C4-2B (cell line): ENCODE measurements around the gene NOX5.

Experiments
- CTCF ChIP-seq: fragments of 450-650 bp; conservative IDR thresholded peaks from 2 replicates; pipeline ENCODE4 v1.5.1; 2017; ENCODE audit warnings: mild to moderate bottlenecking
- ZFX ChIP-seq: fragments of 450-650 bp; IDR thresholded peaks from 2 replicates; pipeline ENCODE4 v1.6.1; 2017

GRCh38 chr15:69070396-69070795, 55.9 kb downstream of the NOX5 start:
- no peak for TF ChIP-seq CTCF
- no peak for TF ChIP-seq ZFX
